HL-60/S4 treated with phorbol 12-myristate 13-acetate at 8.2 ng/mL for 4 days and 3 days (cell line): ENCODE data around the gene ZNF440.
"Not testable (repeated sequence)": the region's sequence is repeated elsewhere in the genome, so short reads cannot be mapped to it uniquely, and the experiment has no call there.

Experiments used
- in situ Hi-C: fragments of 300-500 bp; cut with MboI; formaldehyde crosslinking; loops from 2 replicates; pipeline ENCODE4 v1.15.0; 2022; ENCODE audit warnings: low sequenced_read_pairs

ZNF440 gene

DNA sequence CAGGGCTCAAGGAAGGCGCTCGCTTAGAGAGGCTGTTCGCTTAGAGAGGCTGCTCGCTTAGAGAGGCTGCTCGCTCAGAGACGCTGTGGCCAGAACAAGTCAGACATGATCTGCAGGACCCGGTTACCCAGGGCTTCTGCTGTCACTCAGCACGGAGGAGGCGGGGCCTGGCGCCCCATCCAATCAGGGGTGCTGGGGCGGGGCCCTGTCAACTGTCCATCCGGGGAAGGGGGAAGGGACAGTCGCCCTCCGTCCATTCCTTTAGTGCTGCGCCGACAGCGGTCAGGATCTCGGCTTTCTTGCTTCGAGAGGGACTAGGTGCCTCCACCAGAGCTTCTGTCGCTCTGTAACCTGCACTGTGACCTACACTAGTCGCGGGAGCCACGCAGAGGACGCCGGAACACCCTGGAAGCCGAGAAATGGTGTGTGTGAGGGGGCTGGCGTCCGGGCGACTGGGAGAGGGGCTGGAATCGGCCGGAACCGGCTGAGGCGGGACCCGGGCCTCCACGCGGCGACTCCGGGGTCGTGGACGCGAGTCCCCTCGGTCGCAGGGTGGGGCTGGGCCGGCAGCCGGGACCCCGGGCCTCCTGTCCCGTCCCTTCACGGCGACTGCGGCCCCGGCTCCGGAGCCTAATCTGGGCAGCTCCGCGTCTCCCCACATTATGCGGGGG lies at the start of gene ZNF440:
Gene ZNF440, plus strand, starts transcription at position 245 of the 671 bp plus-strand sequence. Its CDS starts 175 bp downstream, at position 420.
- in situ Hi-C loops, result no loop called here

DNA sequence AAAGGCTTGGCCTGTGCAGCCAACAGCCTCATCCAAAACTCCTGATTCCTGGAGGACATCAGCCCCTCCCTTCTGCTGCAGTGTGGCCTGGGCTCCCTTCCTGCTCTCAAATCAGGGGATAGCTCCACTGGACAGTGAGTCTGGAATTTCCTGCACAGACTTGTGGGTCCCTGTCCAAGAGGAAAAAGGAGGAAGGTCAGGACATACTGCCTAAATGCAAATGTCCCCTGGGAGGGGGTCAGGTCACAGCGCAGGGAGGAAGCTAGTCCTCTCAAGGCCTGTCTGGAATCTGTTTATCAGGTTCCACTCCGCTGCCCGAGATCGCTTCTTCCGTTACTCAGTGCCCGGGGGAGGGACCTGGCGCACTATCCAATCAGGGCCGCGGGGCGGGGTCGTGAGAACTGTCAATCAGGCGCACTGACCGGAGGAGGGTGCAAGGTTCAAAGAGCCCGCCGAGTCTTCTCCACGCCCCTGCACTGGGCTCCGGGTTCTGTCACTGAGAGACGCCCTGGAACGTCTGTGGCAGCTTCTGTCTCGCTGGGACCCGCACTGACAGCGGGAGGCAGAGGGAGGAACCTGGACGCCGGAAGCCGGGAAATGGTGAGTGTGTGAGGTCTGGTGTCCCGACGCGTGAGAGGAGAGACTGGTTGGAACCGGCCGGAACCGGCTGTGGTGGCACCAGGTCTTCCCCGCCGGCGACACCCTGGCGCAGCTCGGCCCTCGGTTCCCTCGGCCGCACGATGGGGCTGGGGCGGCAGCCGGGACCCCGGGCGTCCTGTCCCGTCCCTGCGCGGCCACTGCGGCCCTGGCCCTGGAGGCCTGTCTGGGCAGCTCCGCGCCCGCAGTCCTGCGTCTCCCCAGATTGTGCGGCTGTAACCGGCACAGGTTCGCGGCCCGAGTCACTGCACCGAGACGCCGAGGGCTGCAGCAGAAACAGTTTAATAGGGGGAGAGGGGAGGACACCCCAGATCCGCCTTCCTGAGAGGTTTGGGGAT lies 47.2 kb upstream of the ZNF440 start, which contains the start of gene ZNF441:
Gene ZNF441, plus strand, starts transcription at position 404 of the 995 bp plus-strand sequence. Its CDS starts 194 bp downstream, at position 598.
- in situ Hi-C loops, result no loop called here

DNA sequence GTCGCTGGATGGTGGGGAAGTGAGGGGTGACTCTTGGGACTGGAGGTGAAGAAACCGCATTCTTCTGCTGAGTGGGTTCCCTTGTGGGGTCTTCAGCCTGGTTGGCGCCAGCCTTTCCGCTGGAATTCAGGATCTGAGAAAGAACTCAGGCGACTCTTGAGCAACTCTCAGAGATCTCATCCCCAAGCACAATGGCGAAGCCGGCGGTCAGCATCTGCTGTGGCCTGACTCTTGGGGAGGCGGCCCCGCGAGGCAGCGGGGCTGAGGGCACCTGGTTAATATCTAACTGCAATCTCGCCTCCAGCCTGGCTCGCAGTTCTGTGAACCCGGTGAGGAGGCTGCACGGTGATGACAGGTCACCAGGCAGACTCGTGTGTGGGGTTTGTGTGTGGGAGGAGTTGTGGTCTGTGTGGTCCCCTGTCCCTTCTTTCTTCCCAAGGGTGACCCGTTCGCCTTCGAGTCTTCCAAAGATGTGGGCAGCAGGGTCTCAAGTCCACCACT lies 46.4 kb upstream of the ZNF440 start:
- in situ Hi-C loops, result no loop called here

DNA sequence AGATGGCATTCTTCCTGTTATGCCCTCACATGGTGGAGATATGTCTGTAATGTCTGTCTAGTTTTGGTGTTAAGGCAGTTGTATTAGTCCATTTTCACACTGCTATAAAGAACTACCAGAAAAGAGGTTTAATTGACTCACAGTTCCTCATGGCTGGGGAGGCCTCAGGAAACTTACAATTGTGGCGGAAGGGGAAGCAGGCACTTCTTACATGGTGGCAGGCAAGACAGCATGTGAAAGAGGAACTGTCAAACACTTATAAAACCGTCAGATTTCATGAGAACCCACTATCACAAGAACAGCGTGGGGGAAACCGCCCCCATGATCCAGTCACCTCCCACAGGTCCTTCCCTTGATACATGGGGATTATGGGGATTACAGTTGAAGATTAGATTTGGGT lies 44.1 kb upstream of the ZNF440 start:
- in situ Hi-C loops, result no loop called here

DNA sequence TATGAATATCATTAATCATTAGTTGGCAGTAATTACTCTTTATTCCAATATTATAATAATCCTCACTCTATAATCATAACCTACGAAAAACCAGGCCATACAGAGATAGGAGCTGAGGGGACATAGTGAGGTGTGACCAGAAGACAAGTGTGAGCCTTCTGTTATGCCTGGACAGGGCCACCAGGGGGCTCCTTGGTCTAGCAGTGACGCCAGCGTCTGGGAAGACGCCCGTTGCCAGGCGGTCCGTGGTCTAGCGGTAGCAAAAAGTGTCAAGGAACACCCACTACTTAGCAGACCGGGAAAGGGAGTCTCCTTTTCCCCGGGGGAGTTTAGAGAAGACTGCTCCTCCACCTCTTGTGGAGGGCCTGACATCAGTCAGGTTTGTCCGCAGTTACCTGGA lies 42.6 kb upstream of the ZNF440 start:
- in situ Hi-C loops, result not testable (repeated sequence)

DNA sequence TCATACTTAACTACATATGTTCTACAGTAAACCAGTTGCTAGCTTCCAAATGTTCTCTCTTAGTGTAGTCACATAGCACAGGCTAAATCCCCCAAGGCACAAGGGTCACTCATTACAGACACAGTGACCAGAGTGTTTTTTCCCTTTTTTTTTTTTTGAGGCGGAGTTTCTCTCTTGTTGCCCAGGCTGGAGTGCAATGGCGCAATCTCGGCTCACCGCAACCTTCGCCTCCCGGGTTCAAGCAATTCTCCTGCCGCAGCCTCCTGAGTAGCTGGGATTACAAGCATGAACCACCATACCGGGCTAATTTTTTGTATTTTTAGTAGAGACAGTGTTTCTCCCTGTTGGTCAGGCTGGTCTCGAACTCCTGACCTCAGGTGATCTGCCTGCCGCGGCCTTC lies 37.4 kb upstream of the ZNF440 start:
- in situ Hi-C loops, result not testable (repeated sequence)

DNA sequence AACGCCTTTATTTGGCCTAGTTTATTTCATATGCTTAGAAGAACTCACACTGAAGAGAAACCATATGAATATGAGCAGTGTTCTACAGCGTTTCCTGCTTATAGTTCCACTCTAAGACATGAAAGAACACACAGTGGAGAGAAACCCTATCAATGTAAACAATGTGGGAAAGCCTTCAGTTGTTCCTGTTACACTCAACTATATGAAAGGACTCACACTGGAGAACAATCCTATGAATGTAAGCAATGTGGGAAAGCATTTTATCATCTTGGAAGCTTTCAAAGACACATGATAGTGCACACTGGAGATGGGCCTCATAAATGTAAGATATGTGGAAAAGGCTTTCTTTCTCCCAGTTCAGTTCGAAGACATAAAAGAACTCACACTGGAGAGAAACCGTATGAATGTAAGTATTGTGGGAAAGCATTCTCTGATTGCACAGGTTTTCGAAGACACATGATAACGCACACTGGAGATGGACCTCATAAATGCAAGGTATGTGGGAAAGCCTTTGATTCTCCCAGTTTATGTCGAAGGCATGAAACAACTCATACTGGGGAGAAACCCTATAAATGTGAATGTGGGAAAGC lies 33.5 kb upstream of the ZNF440 start:
- in situ Hi-C loops, result no loop called here

DNA sequence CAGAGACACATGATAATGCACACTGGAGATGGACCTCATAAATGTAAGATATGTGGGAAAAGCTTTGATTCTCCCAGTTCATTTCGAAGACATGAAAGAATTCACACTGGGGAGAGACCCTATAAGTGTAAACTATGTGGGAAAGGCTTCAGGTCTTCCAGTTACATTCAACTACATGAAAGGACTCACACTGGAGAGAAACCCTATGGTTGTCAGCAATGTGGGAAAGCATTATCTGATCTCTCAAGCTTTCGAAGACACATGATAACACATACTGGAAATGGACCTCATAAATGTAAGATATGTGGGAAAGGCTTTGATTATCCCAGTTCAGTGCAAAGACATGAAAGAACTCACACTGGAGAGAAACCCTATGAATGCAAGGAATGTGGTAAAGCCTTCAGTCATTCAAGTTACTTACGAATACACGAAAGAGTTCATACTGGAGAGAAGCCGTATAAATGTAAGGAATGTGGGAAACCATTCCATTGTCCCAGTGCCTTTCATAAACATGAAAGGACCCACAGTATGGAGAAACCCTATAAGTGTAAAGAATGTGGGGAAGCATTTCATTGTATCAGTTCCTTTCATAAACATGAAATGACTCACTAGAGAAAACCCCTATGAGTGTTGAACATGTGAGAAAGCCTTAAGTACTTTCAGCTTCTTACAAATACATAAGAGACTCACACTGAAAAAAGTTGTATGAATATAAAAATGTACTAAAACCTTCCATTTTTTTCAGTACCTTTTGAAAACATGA lies 32.6 kb upstream of the ZNF440 start:
- in situ Hi-C loops, result no loop called here

DNA sequence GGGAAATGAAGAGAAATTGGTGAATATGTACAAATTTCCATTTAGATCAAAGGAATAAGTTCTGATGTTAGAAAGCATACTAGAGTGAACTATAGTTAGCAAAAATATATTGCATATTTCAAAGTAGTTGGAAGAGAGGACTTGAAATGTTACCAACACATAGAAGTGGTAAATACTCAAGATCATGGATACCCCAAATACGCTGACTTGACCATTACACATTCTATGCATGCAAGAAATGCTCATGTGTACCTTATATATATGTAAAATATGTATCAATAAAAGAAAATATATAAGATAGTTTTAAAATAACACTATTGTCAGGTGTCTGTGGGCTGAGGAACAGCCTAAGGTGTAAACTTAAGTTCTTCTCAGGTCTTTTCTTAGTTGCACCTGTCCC lies 30.3 kb upstream of the ZNF440 start:
- in situ Hi-C loops, result no loop called here

DNA sequence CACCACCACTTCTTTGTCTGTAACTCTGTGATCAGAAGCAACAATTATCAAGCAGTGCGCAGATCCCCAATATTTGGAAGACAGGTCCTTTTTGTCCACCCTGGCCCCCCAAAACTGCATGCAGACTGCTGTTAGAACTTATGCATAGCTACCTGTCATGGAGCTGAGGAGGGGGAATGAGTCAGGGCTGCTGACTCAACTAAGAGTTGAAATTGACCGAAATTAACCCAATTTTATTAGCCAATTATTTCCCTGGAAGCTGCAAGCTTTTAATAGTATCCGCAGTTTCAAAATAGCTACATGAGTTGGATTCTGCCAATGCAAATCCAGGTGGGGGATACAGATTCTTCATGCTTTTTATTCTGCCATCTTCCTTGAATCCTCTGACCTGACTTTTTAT lies 29.7 kb upstream of the ZNF440 start:
- in situ Hi-C loops, result no loop called here

DNA sequence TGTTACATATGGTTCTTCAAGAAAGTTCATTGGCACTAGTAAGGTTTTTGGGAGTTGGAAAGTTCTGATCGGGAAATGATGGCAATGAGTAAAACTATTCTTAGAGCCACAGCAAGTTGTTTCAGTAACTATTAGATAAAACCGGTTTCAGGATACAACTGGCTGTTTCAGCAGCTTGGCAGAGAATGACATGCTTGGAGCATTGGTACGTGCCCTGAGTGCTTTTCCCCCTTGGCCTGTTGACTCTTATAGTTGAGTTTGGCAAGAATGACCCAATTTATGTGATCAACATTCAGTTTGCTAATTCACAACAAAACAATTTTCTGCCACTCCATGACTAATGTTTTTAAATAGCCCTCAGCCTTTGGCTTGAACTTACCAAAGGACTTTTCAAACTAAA lies 26.5 kb upstream of the ZNF440 start:
- in situ Hi-C loops, result no loop called here

DNA sequence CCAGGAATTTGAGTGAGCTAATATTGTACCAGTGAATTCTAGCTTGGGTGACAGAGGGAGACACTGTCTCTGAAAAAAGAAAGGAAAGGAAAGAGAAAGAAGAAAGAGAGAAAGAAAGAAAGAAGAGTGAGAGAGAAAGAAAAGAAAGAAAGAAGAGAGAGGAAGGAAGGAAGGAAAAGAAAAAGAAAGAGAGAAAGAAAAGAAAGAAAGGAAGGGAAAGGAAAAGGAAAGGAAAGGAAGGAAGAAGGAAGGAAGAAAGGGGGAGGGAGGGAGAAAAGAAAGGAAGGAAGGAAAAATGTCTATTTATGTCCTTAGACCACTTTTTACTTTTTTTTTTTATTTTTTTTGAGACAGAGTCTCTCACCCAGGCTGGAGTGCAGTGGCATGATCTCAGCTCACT lies 21.1 kb upstream of the ZNF440 start:
- in situ Hi-C loops, result no loop called here

DNA sequence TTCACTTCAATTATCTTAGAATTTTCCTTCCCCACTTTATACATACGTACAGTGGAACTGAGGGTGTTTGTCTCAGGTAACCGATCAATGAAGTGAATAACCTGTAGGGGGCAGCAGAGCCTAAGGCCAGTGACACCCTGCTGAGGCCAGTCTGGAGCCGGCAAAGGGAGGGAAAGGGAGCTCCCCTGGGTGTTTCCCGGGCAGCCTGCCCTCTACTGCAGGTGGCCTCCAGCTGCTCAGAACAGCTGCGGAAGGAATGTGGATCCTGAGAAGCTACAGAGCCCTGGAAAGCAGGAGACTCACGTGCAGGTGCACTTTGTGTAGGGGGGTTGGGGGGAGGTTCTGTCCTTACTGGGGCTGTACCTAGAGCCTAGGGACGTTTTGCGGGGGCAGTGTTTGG lies 16.6 kb upstream of the ZNF440 start:
- in situ Hi-C loops, result no loop called here

DNA sequence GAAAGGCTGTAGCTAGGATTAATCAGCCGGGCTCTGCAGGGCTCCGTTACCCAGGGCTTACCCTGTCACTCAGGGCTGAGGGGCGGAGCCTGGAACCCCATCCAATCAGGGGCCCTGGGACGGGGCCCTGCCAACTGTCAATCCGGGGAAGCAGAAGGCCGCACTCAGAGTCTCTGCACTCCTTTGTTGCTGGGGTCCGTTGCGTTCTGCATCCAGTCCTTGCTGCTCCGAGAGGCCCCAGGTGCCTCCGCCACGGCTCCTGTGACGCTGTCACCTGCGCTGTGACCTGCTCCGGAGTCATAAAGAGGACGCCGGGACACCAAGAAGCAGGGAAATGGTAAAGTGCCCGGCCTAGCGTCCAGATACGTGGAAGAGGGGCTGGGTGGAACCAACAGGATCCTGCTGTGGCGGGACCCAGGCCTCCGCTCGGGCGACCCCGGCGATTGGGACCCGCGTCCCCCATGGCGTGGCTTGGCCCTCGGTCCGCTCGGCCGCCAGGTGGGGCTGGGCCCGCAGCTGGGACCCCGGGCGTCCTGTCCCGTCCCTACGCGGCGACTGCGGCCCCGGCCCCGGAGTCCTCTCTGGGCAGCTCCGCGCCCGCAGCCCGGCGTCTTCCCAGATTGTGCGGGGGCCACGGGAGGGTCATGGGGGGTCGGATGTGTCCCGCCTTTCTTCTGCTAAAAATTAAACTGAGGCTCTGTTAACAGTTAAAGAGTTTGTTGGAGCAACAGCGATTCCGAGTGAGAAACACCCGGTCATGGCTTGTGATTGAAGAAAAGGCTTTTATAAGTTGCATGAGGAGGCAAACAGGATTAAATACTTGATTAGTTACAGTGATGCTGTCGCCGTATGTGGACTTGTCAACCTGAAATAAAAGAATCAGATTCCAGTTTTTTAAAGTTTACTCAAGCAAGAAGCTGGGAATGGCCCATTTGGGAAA lies 15.4 kb upstream of the ZNF440 start, which contains the start of gene ZNF491:
Gene ZNF491, plus strand, starts transcription at position 133 of the 940 bp plus-strand sequence. CDS start 7,431 bp downstream, outside the sequence.
- in situ Hi-C loops, result no loop called here

DNA sequence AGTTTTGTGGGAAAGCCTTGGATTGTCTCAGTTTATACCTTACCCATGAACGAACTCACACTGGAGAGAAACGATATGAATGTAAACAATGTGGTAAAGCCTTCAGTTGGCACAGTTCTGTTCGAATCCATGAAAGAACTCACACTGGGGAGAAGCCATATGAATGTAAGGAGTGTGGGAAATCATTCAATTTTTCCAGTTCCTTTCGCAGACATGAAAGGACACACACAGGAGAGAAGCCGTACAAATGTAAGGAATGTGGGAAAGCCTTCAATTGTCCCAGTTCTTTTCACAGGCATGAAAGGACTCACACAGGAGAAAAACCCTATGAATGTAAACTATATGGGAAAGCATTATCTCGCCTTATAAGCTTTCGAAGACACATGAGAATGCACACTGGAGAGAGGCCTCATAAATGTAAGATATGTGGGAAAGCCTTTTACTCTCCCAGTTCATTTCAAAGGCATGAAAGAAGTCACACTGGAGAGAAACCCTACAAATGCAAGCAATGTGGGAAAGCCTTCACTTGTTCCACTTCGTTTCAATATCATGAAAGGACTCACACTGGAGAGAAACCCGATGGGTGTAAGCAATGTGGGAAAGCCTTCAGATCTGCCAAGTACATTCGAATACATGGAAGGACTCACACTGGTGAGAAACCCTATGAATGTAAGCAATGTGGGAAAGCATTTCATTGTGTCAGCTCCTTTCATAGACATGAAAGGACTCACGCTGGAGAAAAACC lies 7.5 kb upstream of the ZNF440 start:
- in situ Hi-C loops, result no loop called here

DNA sequence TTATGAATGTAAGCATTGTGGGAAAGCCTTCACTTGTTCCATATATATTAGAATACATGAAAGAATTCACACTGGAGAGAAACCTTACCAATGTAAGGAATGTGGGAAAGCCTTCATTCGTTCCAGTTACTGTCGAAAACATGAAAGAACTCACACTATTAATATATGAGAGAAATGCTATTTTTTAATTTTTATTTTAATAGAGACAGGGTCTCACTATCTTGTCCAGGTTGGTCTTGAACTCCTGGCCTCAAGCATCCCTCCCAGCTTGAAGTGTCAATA lies 7.0 kb upstream of the ZNF440 start:
- in situ Hi-C loops, result no loop called here

DNA sequence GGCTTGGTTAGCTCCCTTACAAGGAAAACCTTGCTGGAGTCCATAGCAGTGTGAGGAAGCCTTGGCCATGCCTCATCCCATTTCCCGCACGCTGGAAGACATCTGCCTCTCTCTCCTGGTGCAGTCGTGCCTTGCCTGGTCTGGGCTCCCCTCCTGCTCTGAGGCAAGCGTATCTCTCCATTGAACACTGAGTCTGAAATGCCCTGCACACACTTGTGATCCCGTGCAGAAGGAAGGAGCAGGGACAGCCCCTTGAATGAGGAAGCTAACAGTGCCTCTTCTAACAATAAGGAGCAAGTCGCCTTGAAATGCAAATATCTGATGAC lies 407 bp upstream of the ZNF440 start:
- in situ Hi-C loops, result no loop called here

DNA sequence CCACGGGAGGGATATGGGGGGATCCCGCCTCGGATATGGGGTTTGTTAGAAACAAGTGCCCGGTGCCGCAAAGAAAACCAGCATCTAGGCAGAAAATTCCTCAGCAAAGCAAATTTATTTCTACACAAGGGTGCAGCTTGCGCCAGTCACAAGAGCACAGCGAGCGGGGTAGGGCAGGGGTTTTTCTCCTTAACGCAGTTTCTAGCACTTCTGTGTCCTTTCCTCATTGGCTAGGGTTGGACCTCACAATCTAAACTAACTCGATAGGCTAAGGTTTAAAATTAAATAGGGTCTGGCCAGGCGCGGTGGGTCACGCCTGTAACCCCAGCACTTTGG lies 595 bp downstream of the ZNF440 start:
- in situ Hi-C loops, result no loop called here

DNA sequence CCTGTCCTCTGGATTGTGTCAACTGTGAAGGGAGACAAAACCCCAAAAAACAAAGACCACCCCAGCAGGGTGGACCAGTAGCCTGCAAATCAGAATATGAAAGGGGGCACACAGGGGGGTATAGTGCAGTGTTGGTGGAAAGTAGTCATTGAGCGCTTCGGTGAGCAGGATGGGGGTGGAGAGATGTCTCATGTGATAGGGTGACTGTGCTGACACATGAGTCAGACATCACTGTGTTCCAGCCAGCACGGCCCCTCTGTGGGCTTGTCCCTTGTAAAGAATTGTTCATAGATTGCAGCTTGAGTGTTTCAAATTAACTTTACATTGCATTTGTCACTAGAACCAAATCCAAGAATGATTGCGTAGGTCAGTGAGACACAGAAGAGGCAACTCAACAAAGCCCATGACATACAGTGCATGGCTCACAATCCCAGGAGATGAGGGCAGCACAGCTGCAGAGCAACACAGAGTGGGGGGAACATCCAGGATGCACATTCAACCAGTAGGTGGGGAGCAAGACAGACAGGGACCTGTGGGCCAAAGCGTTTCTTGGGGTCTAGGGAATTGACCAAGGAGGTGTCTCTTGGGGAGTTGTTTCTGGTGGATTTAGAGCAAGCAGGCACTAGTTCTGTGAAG lies 7.5 kb downstream of the ZNF440 start:
- in situ Hi-C loops, result no loop called here
